Measurements from ENCODE around the gene RAB20. TPM values are rescaled to one million over a fixed set of nuclear protein-coding genes. Genes with fewer than 3 reads are reported as not detected.

The RAB20 gene
- total RNA-seq, 1 experiment from 2014 or later, result 12.3 TPM

DNA sequence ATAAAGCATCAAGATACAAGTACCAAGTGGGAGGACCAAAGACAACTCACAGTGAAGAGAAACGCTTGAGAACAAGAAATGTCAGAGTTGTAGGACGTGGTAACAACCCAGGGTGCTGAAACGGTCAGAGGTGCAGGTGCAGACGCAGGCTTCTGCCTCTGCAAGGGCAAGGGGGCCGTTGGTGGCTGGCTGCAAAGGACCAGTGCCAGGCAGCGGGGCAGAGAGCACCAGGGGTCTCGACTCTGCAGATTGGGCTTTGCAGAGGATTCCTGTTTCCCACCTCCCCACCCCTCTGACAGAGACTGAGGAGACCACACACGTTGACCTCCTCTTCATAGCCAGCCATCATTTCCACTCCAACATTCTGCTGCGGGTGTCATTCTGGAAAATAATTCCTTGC lies 38.3 kb downstream of the RAB20 start:
- Histone ChIP-seq H3K23me2 (ENCODE audit: insufficient read length, low read depth, low read length, poor library complexity, severe bottlenecking) (no peaks in the 10 kb centered on the region), H3K4me2 (ENCODE audit: insufficient read depth, insufficient read length, low read length) (no peak overlapping the region), H3T11ph (ENCODE audit: low read length) (no peak overlapping the region), H4K20me1 (ENCODE audit: control insufficient read depth, insufficient read depth, insufficient read length) (no peaks in the 10 kb centered on the region), H2BK15ac (ENCODE audit: low read depth, low read length) (no peak overlapping the region), H2AFZ (ENCODE audit: low read length) (no peak overlapping the region), H3K9ac (ENCODE audit: extremely low read depth, insufficient read length, low read length) (no peak overlapping the region), H3K14ac (ENCODE audit: insufficient read depth, low read length) (no peak overlapping the region), H3K4me1 (ENCODE audit: insufficient read depth, low read length) (peaks cover 2% of the 10 kb centered on the region; the same call in 1 of the 2 replicates), H3K27ac (ENCODE audit: insufficient read length, low read depth, low read length) (no peak overlapping the region), H2BK5ac (ENCODE audit: insufficient read length, low read length) (no peak overlapping the region), H2BK12ac (ENCODE audit: insufficient read length, low read depth, low read length) (no peak overlapping the region), H4K91ac (ENCODE audit: insufficient read length, low read depth, low read length) (no peak overlapping the region), H3K79me1 (ENCODE audit: insufficient read depth, low read depth, low read length, poor library complexity, severe bottlenecking) (peaks cover 4% of the 10 kb centered on the region), H4K8ac (replicated peaks; ENCODE audit: insufficient read length, low read depth, low read length) (no peak overlapping the region), H3K4ac (ENCODE audit: low read depth, low read length) (no peak overlapping the region), H2BK20ac (ENCODE audit: low read depth, low read length, poor library complexity, severe bottlenecking) (no peak overlapping the region), H3K18ac (ENCODE audit: insufficient read length, low read depth, low read length) (no peak overlapping the region), H3K79me2 (ENCODE audit: insufficient read depth, low read length) (peaks cover 3% of the 10 kb centered on the region; the same call in 1 of the 2 replicates), H3K56ac (ENCODE audit: insufficient read length, low read depth, low read length) (no peak overlapping the region), H3K23ac (ENCODE audit: insufficient read length, low read depth, low read length) (no peak overlapping the region), H3K9me3 (ENCODE audit: control insufficient read depth, low read depth, low read length) (no peaks in the 10 kb centered on the region), H2BK120ac (ENCODE audit: low read depth, low read length, poor library complexity, severe bottlenecking) (no peak overlapping the region), H4K5ac (ENCODE audit: insufficient read length, low read depth, low read length) (no peak overlapping the region), H2AK5ac (ENCODE audit: insufficient read length, low read length) (no peak overlapping the region), H3K27me3 (ENCODE audit: insufficient read depth, low read length) (no peaks in the 10 kb centered on the region)
- H3K4me1 Mint-ChIP-seq, result peaks cover 22 to 29% of the 10 kb centered on the region in 2 experiments
- no peak for DNase-seq
- peak overlapping the region in 1 of 3 experiments; percentile 73; a peak in 1 of 7 replicates for H3K27ac Mint-ChIP-seq
- TF ChIP-seq, protein P1, sequence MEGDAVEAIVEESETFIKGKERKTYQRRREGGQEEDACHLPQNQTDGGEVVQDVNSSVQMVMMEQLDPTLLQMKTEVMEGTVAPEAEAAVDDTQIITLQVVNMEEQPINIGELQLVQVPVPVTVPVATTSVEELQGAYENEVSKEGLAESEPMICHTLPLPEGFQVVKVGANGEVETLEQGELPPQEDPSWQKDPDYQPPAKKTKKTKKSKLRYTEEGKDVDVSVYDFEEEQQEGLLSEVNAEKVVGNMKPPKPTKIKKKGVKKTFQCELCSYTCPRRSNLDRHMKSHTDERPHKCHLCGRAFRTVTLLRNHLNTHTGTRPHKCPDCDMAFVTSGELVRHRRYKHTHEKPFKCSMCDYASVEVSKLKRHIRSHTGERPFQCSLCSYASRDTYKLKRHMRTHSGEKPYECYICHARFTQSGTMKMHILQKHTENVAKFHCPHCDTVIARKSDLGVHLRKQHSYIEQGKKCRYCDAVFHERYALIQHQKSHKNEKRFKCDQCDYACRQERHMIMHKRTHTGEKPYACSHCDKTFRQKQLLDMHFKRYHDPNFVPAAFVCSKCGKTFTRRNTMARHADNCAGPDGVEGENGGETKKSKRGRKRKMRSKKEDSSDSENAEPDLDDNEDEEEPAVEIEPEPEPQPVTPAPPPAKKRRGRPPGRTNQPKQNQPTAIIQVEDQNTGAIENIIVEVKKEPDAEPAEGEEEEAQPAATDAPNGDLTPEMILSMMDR (conservative IDR thresholded peaks at IDR 0.05), result no peak
- no peaks in the 10 kb centered on the region for H3K27me3 Mint-ChIP-seq (ENCODE audit: low read depth)
- no peaks in the 10 kb centered on the region for H3K9me3 Mint-ChIP-seq
- H3K4me3 Mint-ChIP-seq, result no peak overlapping the region
- WGBS (ENCODE audit: extremely low coverage, insufficient read length, low lambda C conversion rate), result no CpG with 5 or more reads among the region's 9 CpGs
- H3K36me3 Mint-ChIP-seq (ENCODE audit: insufficient read depth in 1 of 3, low read depth in 3 of 3), result peaks cover 0 to 21% (median 4%) of the 10 kb centered on the region in 3 experiments; a peak in 3 of 7 replicates
